ENCODE data around the gene GPR183. TPM values are rescaled to one million over a fixed set of nuclear protein-coding genes. Genes with fewer than 3 reads are reported as not detected.
A peak's percentile ranks its signal among the peaks of the same experiment; 100 is the strongest.
"Not testable (repeated sequence)": the region's sequence is repeated elsewhere in the genome, so short reads cannot be mapped to it uniquely, and the experiment has no call there.

Gene GPR183
- total RNA-seq, 1 experiment from 2014 or later, result 0.15 TPM

GRCh38 chr13:99250982-99251825 lies 56.0 kb downstream of the GPR183 start:
- no peaks in the 10 kb centered on the region for H3K9me3 ChIP-seq (ENCODE audit: control insufficient read depth, insufficient read depth, low read depth, low read length)
- intact Hi-C loops (cut with micrococcal nuclease; ENCODE audit: unreplicated experiment), result no loop called here
- no peaks in the 10 kb centered on the region for H3K27me3 ChIP-seq (ENCODE audit: control insufficient read depth, insufficient read depth, low read length)
- no peak overlapping the region for H3K27ac ChIP-seq (ENCODE audit: low read length)
- ChIA-PET POLR2A (no interaction called here), CTCF (no interaction called here)
- no peak for TF ChIP-seq POLR2AphosphoS5 (IDR thresholded peaks at IDR 0.05; ENCODE audit: low read depth, low read length)
- in situ Hi-C loops (cut with HindIII; ENCODE audit: low pct_unique_long_range_greater_than_20kb, low sequenced_read_pairs), result no loop called here
- no TSS peak for BruUV-seq (replicated peaks)
- ATAC-seq (no peak), DNase-seq (ENCODE audit: low read depth, low spot score) (no peak)
- no peaks in the 10 kb centered on the region for H3K4me1 ChIP-seq (ENCODE audit: control insufficient read depth, insufficient read depth, low read length)
- H3K4me3 ChIP-seq (ENCODE audit: low read depth in 2 of 2, low read length in 2 of 2), result no peak overlapping the region
- no peaks in the 10 kb centered on the region for H3K36me3 ChIP-seq (ENCODE audit: control insufficient read depth, insufficient read depth, low read length)

- H3K4me1 ChIP-seq (ENCODE audit: control insufficient read depth, insufficient read depth, low read length); in situ Hi-C loops (cut with HindIII; ENCODE audit: low pct_unique_long_range_greater_than_20kb, low sequenced_read_pairs); intact Hi-C loops (cut with micrococcal nuclease; ENCODE audit: unreplicated experiment); CTCF ChIA-PET; H3K9me3 ChIP-seq (ENCODE audit: control insufficient read depth, insufficient read depth, low read depth, low read length); DNase-seq (ENCODE audit: low read depth, low spot score); BruUV-seq (replicated peaks); H3K36me3 ChIP-seq (ENCODE audit: control insufficient read depth, insufficient read depth, low read length); H3K27me3 ChIP-seq (ENCODE audit: control insufficient read depth, insufficient read depth, low read length); H3K27ac ChIP-seq (ENCODE audit: low read length); ATAC-seq; H3K4me3 ChIP-seq (ENCODE audit: low read depth in 2 of 2, low read length in 2 of 2): not testable (repeated sequence)
- POLR2A ChIA-PET, result interaction anchor here (0.6 kb wide), 1 partner anchor 64 kb away, joined by 3 read pairs; no protein-coding TSS in a partner anchor
Observed at GRCh38 chr13:99249606-99250005, 57.6 kb downstream of the GPR183 start.

DNA sequence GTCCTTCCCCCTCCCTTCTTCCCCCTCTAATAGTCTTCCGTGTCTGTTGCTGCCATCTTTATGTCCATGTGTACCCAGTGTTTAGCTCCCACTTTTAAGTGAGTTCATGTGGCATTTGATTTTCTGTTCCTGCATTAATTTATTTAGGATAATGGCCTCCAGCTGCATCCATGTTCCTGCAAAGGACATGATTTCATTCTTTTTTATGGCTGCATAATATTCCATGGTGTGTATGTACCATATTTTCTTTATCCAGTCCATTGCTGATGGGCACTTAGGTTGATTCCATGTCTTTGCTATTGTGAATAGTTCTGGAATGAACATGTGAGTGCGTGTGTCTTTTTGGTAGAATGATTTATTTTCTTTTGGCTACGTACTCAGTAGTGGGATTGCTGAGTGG lies 58.0 kb downstream of the GPR183 start:
- intact Hi-C loops (cut with micrococcal nuclease; ENCODE audit: unreplicated experiment), result not testable (repeated sequence)

DNA sequence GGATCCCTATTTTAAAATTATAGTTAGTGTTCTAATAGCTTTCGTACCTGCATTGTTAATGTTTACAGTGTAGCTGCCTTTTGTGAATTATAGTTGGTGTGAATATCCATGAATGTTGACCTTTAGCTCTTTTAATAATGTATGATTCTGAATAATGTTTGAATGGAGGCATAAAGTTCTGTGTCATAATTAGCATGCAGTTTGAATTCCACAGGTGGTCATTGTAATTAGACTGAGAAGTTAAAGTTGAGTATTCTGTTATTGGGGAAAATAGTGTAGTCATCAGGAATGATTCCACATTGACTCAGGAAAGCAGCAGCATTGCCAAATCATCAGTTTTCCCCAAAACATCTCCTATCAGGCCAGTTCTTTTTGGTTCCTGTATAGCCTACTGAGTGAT lies 61.1 kb downstream of the GPR183 start:
- H3K4me1 ChIP-seq (ENCODE audit: control insufficient read depth, insufficient read depth, low read length), result no peaks in the 10 kb centered on the region
- ChIA-PET POLR2A (no interaction called here), CTCF (no interaction called here)
- no peak overlapping the region for H3K4me3 ChIP-seq (ENCODE audit: low read depth in 2 of 2, low read length in 2 of 2)
- peaks cover 9% of the 10 kb centered on the region; the same call in 1 of the 2 replicates for H3K36me3 ChIP-seq (ENCODE audit: control insufficient read depth, insufficient read depth, low read length)
- no peak for ATAC-seq
- TSS peak; percentile 38 for BruUV-seq (replicated peaks)
- intact Hi-C loops (cut with micrococcal nuclease; ENCODE audit: unreplicated experiment) (no loop called here), in situ Hi-C loops (cut with HindIII; ENCODE audit: low pct_unique_long_range_greater_than_20kb, low sequenced_read_pairs) (no loop called here)
- H3K27me3 ChIP-seq (ENCODE audit: control insufficient read depth, insufficient read depth, low read length), result no peaks in the 10 kb centered on the region
- DNase-seq (ENCODE audit: low read depth, low spot score), result no peak
- H3K9me3 ChIP-seq (ENCODE audit: control insufficient read depth, insufficient read depth, low read depth, low read length), result no peaks in the 10 kb centered on the region
- no peak overlapping the region for H3K27ac ChIP-seq (ENCODE audit: low read length)
- TF ChIP-seq POLR2AphosphoS5 (IDR thresholded peaks at IDR 0.05; ENCODE audit: low read depth, low read length) (no peak), SIN3A (IDR thresholded peaks at IDR 0.05; ENCODE audit: borderline replicate concordance, insufficient read depth, low read depth, low read length) (no peak), TCF7L2 (IDR thresholded peaks at IDR 0.05; ENCODE audit: low read depth, low read length) (no peak), REST (IDR thresholded peaks at IDR 0.05; ENCODE audit: insufficient read depth in 1 of 2, low read depth in 2 of 2, low read length in 1 of 2) (no peak)
- TF ChIP-seq, protein P1, sequence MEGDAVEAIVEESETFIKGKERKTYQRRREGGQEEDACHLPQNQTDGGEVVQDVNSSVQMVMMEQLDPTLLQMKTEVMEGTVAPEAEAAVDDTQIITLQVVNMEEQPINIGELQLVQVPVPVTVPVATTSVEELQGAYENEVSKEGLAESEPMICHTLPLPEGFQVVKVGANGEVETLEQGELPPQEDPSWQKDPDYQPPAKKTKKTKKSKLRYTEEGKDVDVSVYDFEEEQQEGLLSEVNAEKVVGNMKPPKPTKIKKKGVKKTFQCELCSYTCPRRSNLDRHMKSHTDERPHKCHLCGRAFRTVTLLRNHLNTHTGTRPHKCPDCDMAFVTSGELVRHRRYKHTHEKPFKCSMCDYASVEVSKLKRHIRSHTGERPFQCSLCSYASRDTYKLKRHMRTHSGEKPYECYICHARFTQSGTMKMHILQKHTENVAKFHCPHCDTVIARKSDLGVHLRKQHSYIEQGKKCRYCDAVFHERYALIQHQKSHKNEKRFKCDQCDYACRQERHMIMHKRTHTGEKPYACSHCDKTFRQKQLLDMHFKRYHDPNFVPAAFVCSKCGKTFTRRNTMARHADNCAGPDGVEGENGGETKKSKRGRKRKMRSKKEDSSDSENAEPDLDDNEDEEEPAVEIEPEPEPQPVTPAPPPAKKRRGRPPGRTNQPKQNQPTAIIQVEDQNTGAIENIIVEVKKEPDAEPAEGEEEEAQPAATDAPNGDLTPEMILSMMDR (IDR thresholded peaks at IDR 0.05), result no peak

More for the DNA sequence above, 58.0 kb downstream of the GPR183 start:
- H3K36me3 ChIP-seq (ENCODE audit: control insufficient read depth, insufficient read depth, low read length); in situ Hi-C loops (cut with HindIII; ENCODE audit: low pct_unique_long_range_greater_than_20kb, low sequenced_read_pairs); H3K9me3 ChIP-seq (ENCODE audit: control insufficient read depth, insufficient read depth, low read depth, low read length); ATAC-seq; POLR2A ChIA-PET; BruUV-seq (replicated peaks); CTCF ChIA-PET; H3K4me3 ChIP-seq (ENCODE audit: low read depth in 2 of 2, low read length in 2 of 2); DNase-seq (ENCODE audit: low read depth, low spot score); H3K4me1 ChIP-seq (ENCODE audit: control insufficient read depth, insufficient read depth, low read length); H3K27me3 ChIP-seq (ENCODE audit: control insufficient read depth, insufficient read depth, low read length); H3K27ac ChIP-seq (ENCODE audit: low read length): not testable (repeated sequence)

All from Panc1 (cell line).